Posterior cingulate gyrus (tissue), 11 donors: Measurements from ENCODE around the gene PLEKHM3.
A peak's percentile ranks its signal among the peaks of the same experiment; 100 is the strongest.

Source experiments
- DNase-seq, 10 donors: peaks; one replicate each; pipeline versions ENCODE4 v3.0.0 to v3.0.0-alpha.2; 2020 to 2021; ENCODE audit warnings: mixed read lengths in 3 of 10
- intact Hi-C: fragments of 100-400 bp; cut with DNase I; formaldehyde crosslinking; loops from one replicate; pipeline ENCODE4 v1.15.1; 2023

Gene PLEKHM3

DNA sequence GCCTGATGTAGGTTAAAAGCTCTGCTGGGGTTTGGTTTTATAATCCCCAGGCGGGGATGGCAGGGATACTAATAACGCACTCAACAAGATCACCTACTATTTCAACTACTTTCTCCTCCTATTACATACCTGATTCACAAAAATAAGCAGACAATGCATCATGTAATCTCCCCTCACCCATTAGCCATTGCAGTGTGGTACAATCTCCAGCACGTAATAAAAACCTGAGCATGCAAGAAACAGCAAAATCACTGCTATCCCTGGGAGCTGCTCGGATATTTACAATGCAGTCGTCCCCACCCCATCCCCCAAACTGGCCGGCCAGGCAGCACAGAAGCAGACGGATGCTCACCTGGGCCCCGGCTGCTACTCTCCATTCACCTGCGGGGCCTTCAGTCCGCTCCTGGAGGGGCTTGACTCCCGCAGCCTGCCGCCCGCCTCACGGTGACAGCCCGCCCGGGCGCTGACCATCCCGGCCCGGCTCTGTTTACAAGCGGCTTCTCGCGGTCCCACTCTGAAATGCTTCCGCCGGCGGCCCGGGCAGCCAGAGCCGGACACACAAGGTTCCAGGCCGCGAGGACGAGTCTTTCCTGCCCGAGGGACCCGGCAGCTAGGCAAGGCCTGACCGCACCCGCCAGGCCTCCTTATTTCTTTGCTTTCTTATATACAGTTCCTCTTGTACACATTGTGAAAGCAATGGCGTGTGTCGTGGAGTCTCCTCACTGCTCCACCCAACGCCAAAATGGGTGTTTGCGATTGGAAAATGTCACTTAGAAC, at the start of gene PLEKHM3:
Gene PLEKHM3, minus strand, starts transcription at position 491 of the 777 bp plus-strand sequence. CDS start 23,888 bp downstream, outside the sequence.
- intact Hi-C loops: no loop called here
- DNase-seq: peak; percentile 83 to 98 (median 90)

- peak in 2 of 10 donors; percentile 14 to 20 for DNase-seq
- intact Hi-C loops: no loop called here
These were observed 49.5 kb upstream of the PLEKHM3 start for GRCh38 chr2:208074610-208075356.

GRCh38 chr2:208072250-208072892, 47.0 kb upstream of the PLEKHM3 start:
- intact Hi-C loops: loop anchor here (2.0 kb wide), 1 partner anchor 324 kb away; no protein-coding TSS in a partner anchor
- peak; percentile 25 to 93 (median 66) for DNase-seq

GRCh38 chr2:208069186-208069585, 43.9 kb upstream of the PLEKHM3 start:
- intact Hi-C loops: no loop called here
- no peak for DNase-seq

GRCh38 chr2:208066016-208066415, 40.7 kb upstream of the PLEKHM3 start:
- peak in 1 of 10 donors; percentile 19 for DNase-seq
- intact Hi-C loops: no loop called here

DNA sequence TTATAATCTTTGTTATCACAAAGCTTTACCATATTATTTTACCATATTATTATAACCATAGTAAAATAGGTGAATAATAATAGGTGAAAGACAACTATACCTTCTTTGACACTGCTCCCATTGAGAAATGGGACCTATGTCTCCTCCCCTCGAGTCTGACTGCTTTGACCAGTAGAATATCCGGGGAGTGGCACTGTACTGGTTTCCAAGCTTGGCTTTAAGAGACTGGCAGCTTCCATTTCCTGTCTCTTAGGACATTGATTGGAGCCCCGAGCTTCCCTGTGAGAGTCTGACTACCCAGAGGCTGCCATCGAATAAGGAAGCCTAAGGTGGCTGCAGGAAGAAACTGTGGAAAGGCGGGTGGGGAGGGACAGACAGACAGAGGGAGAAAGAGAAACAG, 40.1 kb upstream of the PLEKHM3 start:
- intact Hi-C loops: no loop called here
- DNase-seq: no peak

DNA sequence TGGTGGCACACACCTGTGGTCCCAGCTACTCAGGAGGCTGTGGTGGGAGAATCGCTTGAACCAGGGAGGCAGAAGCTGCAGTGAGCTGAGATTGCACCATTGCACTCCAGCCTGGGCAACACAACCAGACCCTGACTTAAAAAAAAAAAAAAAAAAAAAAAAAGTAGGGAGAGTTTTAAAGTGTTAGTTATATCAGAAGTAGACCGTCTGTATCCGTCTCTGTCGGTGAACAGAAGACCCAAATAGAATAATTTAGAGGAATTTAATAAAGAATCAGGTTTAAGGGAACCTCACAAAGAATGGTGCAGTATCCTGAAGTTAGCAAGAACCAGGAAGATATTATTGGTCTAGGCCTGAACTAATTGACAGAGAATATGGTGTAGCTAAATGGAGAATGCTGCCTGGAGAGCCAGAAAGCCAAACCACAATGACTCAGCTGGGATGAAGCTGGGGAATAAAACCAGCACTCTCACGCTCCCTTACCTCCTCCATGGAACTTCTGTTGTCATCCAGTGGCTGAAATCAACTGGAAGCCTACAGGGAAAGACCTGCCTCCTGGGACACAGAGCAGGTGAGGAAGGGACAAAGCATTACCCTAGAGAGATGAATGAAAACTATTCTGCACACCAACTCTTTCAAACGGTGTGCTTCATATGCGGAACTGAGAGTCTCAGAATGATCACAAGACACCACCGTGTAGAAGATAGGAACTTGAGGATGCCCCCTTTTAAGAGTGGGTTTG, 39.1 kb upstream of the PLEKHM3 start:
- intact Hi-C loops: no loop called here
- DNase-seq: no peak

GRCh38 chr2:208062961-208063360, 37.6 kb upstream of the PLEKHM3 start:
- intact Hi-C loops: no loop called here
- no peak for DNase-seq

DNA sequence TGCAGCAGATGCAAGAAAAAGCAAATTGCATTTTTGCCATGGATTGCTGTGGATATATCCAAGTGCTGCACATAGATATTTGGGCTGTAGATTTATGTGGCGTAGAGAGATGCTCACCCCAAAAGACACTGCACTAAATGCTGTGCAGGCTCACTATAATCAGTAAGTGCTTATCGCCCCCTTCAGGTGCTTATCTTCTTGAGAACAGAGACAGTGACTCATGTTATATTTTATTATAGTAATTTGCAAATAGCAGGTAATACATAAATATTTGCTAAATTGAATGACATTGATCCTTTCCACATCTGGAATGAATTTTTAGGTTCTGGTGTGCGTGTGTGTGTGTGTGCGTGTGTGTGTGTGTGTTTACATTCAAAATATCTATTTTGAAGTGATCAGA, 36.8 kb upstream of the PLEKHM3 start:
- DNase-seq: no peak

GRCh38 chr2:208057108-208057507, 31.8 kb upstream of the PLEKHM3 start:
- intact Hi-C loops: no loop called here
- DNase-seq: no peak

More for the DNA sequence above, 36.8 kb upstream of the PLEKHM3 start:
- intact Hi-C loops: no loop called here

DNA sequence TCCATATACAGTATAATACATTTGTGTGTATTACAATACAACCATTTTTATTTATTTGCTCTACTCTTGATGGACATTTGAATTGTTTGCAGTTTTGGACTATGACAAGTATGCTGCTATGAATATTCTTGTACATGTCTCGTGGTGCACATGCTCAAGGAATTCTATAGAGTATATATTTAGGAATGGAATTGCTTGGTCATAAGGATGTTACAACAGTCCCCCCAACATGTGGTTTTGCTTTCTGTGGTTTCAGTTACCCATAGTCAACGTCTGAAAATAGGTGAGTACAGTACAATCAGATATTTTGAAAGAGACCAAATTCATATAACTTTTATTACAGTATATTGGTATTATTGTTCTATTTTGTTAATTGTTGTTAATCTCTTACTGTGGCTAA, 24.1 kb upstream of the PLEKHM3 start:
- intact Hi-C loops: no loop called here
- no peak for DNase-seq

DNA sequence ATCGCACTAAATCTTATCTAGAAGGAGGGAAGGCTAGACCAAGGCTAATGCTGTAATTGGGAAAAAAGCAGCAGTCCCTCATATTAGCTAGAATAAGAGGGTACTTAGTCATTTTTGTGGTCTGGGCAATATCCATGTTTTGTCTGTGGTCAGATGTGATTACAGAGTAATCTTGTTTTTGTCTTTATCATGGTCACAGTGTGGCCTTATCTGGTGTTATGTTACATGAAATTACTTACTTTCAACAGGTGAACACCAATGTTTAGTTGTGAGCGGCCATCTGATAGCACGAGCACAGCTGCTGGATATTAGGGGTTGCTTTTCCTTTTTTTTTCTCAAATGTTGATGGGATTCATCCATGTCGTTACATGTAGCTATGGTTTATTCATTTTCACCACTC, 23.7 kb upstream of the PLEKHM3 start:
- DNase-seq: no peak
- intact Hi-C loops: no loop called here

DNA sequence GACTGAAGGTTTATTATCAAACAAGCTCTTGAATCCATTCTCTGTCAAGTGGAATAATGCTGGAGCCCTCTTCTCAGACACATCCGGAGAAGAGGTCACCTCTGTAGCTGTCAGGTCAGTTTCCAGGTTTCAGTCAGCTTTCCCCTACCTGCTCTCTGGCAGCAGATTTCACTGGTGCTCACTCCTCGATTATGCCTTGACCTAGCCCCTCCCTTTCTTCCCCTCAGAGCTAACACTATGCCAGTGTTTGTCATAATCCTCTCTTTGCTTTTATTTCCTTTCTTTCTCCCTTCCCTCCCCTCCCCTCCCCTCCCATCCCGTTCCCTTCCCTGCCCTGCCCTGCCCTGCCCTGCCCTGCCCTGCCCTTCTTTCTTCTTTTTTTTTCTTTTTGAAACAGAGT, 22.5 kb upstream of the PLEKHM3 start:
- DNase-seq: no peak
- intact Hi-C loops: no loop called here

DNA sequence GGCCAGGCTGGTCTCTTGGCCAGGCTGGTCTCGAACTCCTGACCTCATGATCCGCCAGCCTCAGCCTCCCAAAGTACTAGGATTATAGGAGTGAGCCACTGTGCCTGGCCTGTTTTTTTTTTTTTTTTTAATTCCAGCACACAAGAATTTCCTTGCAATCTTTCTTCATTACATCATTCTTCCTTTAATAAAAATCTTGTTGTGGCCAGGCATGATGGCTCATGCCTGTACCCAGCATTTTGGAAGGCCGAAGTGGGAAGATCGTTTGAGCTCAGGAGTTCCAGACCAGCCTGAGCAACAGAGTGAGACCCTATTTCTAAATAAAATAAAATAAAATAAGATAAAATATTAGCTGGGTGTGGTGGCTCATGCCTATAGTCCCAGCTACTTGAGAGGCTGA, 21.4 kb upstream of the PLEKHM3 start:
- intact Hi-C loops: no loop called here
- no peak for DNase-seq

- DNase-seq: no peak
- intact Hi-C loops: no loop called here
These were observed 17.1 kb upstream of the PLEKHM3 start for GRCh38 chr2:208042450-208042849.

DNA sequence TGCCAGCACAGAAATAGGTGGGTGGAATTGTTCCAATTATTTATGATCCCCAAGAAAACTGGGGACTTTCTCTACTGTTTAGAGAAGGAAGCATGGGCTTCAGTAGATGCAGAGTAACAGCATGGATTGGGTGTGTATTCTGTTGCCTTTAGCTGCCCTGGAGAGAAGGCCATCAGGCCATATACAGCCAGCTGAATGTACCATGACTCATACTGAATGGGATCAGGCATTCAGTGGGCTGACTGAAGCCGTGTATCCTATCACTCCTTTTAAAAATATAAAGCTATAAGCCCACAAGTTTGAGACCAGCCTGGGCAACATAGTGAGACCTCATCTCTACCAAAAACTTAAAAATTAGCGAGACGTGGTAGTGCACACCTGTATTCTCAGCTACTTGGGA, 16.7 kb upstream of the PLEKHM3 start:
- no peak for DNase-seq
- intact Hi-C loops: no loop called here

GRCh38 chr2:208040199-208041171, 15.2 kb upstream of the PLEKHM3 start:
- DNase-seq: peak in 9 of 10 donors; percentile 20 to 88 (median 59)

DNA sequence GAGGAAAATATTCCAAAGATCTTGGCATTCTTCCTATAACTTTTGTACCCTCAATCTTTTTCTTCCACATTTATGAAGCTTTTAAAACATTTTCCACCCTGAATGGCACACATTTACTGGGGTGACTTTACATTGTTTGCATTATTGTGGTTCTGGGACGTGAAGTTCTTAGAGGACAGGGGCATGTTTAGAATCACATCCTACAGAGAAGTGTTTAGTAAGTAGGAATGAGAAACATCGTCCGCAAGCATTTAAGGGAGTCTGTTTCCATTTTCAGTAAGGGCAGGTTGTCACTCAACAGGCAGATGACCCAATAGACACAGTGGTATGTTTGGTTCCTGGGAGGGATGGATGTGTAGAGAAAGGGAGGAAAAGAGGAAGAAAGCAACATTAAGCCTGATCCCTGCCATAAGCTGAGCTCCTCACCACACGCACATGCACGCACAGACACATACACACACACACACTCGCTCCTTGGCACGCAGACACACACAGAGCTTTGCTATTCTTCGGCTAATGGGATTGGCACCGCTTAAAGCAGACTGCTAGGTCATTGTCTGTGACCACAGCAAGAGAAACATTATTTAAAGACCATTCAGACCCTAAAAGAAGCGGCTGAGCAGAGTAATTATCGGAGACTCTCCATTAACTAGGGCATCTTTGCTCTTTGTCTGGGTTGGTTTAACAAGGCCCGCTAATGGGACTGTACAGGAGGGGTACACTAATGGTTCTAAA, 14.2 kb upstream of the PLEKHM3 start:
- DNase-seq: no peak
- intact Hi-C loops: loop anchor here (1.0 to 5.0 kb wide), 2 partner anchors 272 to 293 kb away; partner anchors contain the start of gene FZD5

More at GRCh38 chr2:208040199-208041171, 15.2 kb upstream of the PLEKHM3 start:
- intact Hi-C loops: loop anchor here (1.0 kb wide), 1 partner anchor 294 kb away; no protein-coding TSS in a partner anchor
